Transverse colon (tissue), 4 donors: Measurements from ENCODE around the gene RERE. TPM values are rescaled to one million over a fixed set of nuclear protein-coding genes. Genes with fewer than 3 reads are reported as not detected.

ENCODE experiments used
- DNase-seq: peaks from one replicate; pipeline ENCODE4 v3.0.0-alpha.2; 2019
- H3K27ac ChIP-seq, 4 donors: fragments of 200-600 bp; sonication (generic); 2 replicates each; pipeline ENCODE4 v1.5.1; 2016 to 2018; ENCODE audit warnings: inconsistent platforms in 4 of 4
- H3K27me3 ChIP-seq: fragments of 200-600 bp; sonication (generic); 2 replicates; pipeline ENCODE4 v1.5.1; 2017; ENCODE audit warnings: inconsistent platforms
- H3K36me3 ChIP-seq, 4 donors: fragments of 200-600 bp; sonication (generic); 2 replicates each; pipeline ENCODE4 v1.5.1; 2017 to 2019; ENCODE audit warnings: inconsistent platforms in 4 of 4
- H3K4me1 ChIP-seq, 4 donors: fragments of 200-600 bp; sonication (generic); 2 replicates each; pipeline ENCODE4 v1.5.1; 2017 to 2020; ENCODE audit warnings: inconsistent platforms in 4 of 4
- H3K4me3 ChIP-seq, 4 donors: fragments of 200-600 bp; sonication (generic); 1 replicate in 1 of 4; 2 replicates in 3 of 4; pipeline versions ENCODE4 v1.5.1 to v1.6.1; 2017 to 2019; ENCODE audit warnings: inconsistent platforms in 4 of 4
- H3K9me3 ChIP-seq, 2 donors: fragments of 200-600 bp; sonication (generic); 2 replicates each; pipeline ENCODE4 v1.5.1; 2017 to 2019; ENCODE audit warnings: inconsistent platforms in 2 of 2
- EP300 ChIP-seq: sonication (generic); formaldehyde crosslinking; IDR thresholded peaks from one replicate; pipeline ENCODE4 v1.6.1; 2017; ENCODE audit warnings: antibody characterized with exemption, low read depth
- POLR2A ChIP-seq: fragments of 450-650 bp; IDR thresholded peaks from one replicate; pipeline ENCODE4 v1.6.1; 2016; ENCODE audit warnings: antibody characterized with exemption, mild to moderate bottlenecking, moderate library complexity
- POLR2AphosphoS5 ChIP-seq, 3 donors: sonication (generic); formaldehyde crosslinking; IDR thresholded peaks; one replicate each; pipeline ENCODE4 v1.6.1; 2016; ENCODE audit warnings: antibody characterized with exemption in 3 of 3
- whole genome bisulfite sequencing, 2 donors: methylation state at CpG; one replicate each; pipeline ENCODE4 v1.1.5; 2018; ENCODE audit warnings: low coverage in 1 of 2; 5-methylcytosine and 5-hydroxymethylcytosine counted together
- in situ Hi-C, 4 donors: fragments of 200-750 bp; cut with MboI; loops; one replicate each; pipeline versions ENCODE4 v1.15.0 to v1.15.1; 2017; ENCODE audit warnings: low sequenced_read_pairs in 3 of 4, low pct_ligation_motif_present in 1 of 4, low pct_unique_long_range_greater_than_20kb in 1 of 4
- intact Hi-C: fragments of 100-400 bp; cut with DNase I; formaldehyde crosslinking; loops from one replicate; pipeline ENCODE4 v1.15.1; 2023; ENCODE audit warnings: low total_unique reads
- total RNA-seq, 4 donors: library from RNA; depleted of rRNA; stranded (reverse); fragments of >200 nt; gene quantifications; one replicate each; pipeline ENCODE4 v1.1.0, GENCODE V29; 2016
- TF ChIP-seq, protein P1 (sequence below), 5 experiments: fragments of 200-600 bp in 3 of 5; fragments of 450-650 bp in 2 of 5; sonication (generic) in 3 of 5; IDR thresholded peaks; 1 replicate in 2 of 5; 2 replicates in 3 of 5; pipeline ENCODE4 v1.5.1; 2016 to 2017; ENCODE audit warnings: antibody characterized with exemption in 5 of 5, inconsistent platforms in 3 of 5, mild to moderate bottlenecking in 2 of 5, moderate library complexity in 1 of 5

Gene RERE
- total RNA-seq, 4 donors from 2014 or later: 80.3 to 657 (median 105) TPM

DNA sequence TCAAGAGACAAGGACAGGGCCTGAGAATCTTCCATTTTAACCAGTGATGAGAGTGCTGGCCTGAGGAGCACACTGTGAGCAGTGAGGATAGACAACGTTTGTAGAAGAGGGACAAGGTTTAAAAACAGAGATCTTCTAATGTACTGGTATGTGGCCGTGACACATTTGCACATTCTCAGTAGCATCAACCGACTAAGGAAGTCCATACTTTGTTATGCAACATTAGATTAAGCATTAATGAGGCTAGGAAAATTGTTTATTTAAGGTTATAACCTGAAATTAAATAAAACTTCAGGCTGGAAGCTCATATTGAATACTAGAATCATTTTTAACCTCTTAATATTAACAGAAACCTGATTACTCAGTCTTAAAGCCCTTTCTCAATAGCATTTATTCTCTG, 400.6 kb downstream of the RERE start:
- H3K4me1 ChIP-seq: peaks cover 37 to 99% (median 85%) of the 10 kb centered on the region in 4 donors
- in situ Hi-C loops (no loop called here), intact Hi-C loops (no loop called here)
- TF ChIP-seq POLR2A (no peak), EP300 (no peak), POLR2AphosphoS5 (IDR thresholded peaks at IDR 0.05) (no peak)
- TF ChIP-seq, protein P1, sequence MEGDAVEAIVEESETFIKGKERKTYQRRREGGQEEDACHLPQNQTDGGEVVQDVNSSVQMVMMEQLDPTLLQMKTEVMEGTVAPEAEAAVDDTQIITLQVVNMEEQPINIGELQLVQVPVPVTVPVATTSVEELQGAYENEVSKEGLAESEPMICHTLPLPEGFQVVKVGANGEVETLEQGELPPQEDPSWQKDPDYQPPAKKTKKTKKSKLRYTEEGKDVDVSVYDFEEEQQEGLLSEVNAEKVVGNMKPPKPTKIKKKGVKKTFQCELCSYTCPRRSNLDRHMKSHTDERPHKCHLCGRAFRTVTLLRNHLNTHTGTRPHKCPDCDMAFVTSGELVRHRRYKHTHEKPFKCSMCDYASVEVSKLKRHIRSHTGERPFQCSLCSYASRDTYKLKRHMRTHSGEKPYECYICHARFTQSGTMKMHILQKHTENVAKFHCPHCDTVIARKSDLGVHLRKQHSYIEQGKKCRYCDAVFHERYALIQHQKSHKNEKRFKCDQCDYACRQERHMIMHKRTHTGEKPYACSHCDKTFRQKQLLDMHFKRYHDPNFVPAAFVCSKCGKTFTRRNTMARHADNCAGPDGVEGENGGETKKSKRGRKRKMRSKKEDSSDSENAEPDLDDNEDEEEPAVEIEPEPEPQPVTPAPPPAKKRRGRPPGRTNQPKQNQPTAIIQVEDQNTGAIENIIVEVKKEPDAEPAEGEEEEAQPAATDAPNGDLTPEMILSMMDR (IDR thresholded peaks at IDR 0.05): no peak
- no peak overlapping the region for H3K4me3 ChIP-seq
- no peaks in the 10 kb centered on the region for H3K9me3 ChIP-seq
- 42 to 49% methylated on average over 3 of the region's 3 CpGs for WGBS, 2 donors
- no peaks in the 10 kb centered on the region for H3K36me3 ChIP-seq
- H3K27me3 ChIP-seq: no peaks in the 10 kb centered on the region
- no peak for DNase-seq
- peak overlapping the region; percentile 98 to 100 (median 99) for H3K27ac ChIP-seq

DNA sequence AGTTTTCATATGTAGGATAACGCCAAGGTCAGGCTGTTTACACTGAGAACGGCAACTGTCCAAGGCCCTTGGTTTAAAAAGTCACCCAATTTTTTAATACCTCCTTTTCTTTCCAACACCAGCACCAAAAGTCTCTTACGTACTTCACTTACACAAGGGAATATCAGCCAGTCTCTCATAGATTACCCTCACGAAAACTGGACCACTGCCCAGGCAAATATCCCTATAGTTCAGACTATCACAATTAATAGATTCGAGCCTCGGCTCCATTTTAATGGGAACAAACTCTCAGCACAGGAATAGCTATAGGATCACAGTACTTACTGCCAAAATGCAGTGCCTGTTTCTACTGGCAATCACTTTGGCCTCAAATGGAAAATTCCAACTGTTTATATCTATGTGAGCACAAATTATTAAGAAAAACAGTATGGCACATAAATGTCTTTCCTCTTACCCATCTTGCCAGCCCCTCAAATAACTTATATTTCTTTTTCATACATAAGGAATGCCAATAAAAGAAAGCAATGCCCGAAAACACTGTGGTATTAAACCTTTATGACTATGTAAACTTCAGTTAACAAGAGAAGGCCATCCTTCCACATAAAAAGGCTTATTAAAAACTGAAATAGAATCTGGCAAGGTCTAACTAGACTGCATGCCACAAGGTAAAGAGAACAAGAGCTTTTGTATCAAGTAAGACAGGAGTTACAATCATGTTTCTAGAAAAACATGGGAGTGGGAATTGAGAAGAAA, 401.7 kb downstream of the RERE start:
- 47 to 48% methylated on average over 7 of the region's 7 CpGs for WGBS, 2 donors
- peaks cover 49 to 99% (median 91%) of the 10 kb centered on the region in 4 donors for H3K4me1 ChIP-seq
- intact Hi-C loops (no loop called here), in situ Hi-C loops (no loop called here)
- DNase-seq: no peak
- H3K36me3 ChIP-seq: no peaks in the 10 kb centered on the region
- H3K27me3 ChIP-seq: no peaks in the 10 kb centered on the region
- H3K27ac ChIP-seq: peak overlapping the region; percentile 91 to 99 (median 98)
- H3K4me3 ChIP-seq: no peak overlapping the region
- no peaks in the 10 kb centered on the region for H3K9me3 ChIP-seq
- no peak for TF ChIP-seq POLR2A
- TF ChIP-seq POLR2AphosphoS5 (IDR thresholded peaks at IDR 0.05): no peak
- TF ChIP-seq, protein P1 (IDR thresholded peaks at IDR 0.05): no peak
- no peak for TF ChIP-seq EP300

DNA sequence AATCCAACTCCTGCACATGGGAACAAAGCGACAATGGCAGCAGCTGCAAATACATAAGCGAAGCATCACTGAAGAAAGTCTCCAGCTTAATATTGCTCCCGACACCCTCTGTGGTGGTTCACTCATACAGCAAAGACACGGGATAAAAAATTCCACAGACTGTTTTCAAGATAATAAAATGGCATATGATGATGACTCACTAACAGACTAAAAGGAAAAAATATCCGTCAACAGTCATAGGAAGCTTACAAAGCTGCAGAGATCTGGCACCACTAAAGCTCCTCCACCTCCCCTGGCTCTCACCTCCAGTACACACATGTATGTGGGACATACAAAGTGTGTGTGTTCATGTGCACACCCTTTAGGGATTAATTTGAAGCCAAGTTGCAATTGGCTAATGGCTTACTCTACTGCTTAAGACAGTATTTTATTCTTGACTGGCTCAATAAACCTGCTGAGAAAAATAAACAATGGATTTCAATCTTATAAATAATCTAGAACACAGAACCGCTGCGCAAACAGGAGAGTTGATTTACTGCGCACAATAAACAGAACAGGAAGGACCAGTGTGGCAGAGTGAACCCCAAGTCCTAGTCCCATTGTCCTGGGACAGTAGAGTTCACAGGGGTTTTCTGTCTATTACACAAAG, 405.1 kb downstream of the RERE start:
- Histone ChIP-seq H3K4me3 (no peak overlapping the region), H3K9me3 (no peaks in the 10 kb centered on the region), H3K27ac (peak overlapping the region; percentile 91 to 99 (median 98)), H3K36me3 (no peaks in the 10 kb centered on the region), H3K4me1 (peaks cover 66 to 99% (median 91%) of the 10 kb centered on the region in 4 donors), H3K27me3 (no peaks in the 10 kb centered on the region)
- TF ChIP-seq POLR2AphosphoS5 (IDR thresholded peaks at IDR 0.05) (peak; percentile 44 to 82 (median 56)), POLR2A (no peak), EP300 (peak; percentile 0)
- WGBS, 2 donors: 22 to 26% methylated on average over 3 to 8 of the region's 8 CpGs
- peak; percentile 47 for DNase-seq
- in situ Hi-C loops: no loop called here
- intact Hi-C loops: loop anchor here (5.0 kb wide), 1 partner anchor 40 kb away; no protein-coding TSS in a partner anchor

DNA sequence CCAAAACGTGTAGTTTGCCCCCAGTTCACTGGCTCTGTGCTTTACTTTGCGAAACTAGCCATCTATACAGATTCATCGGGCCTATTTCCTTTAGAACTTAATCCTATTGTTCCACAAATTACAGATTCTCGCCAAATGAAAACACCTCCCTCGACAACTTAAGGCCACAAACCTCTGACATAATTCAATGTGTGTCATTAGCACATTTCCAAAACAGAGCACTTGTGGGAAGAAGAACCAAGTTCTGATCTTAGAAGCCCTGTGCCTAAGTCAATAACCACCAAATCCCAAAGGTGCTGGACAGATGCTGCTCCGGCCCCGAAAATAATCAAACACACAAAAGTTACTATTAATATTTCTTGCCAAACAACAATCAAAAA, 405.6 kb downstream of the RERE start:
- peaks cover 72 to 99% (median 94%) of the 10 kb centered on the region in 4 donors for H3K4me1 ChIP-seq
- H3K9me3 ChIP-seq: no peaks in the 10 kb centered on the region
- DNase-seq: no peak
- in situ Hi-C loops (no loop called here), intact Hi-C loops (loop anchor here (5.0 kb wide), 1 partner anchor 39 kb away; no protein-coding TSS in a partner anchor)
- 41 to 49% methylated on average over 3 to 7 of the region's 7 CpGs for WGBS, 2 donors
- TF ChIP-seq POLR2AphosphoS5 (IDR thresholded peaks at IDR 0.05) (no peak), EP300 (no peak), POLR2A (no peak)
- TF ChIP-seq, protein P1 (IDR thresholded peaks at IDR 0.05): no peak
- H3K36me3 ChIP-seq: no peaks in the 10 kb centered on the region
- no peak overlapping the region for H3K4me3 ChIP-seq
- no peaks in the 10 kb centered on the region for H3K27me3 ChIP-seq
- H3K27ac ChIP-seq: peak overlapping the region; percentile 91 to 99 (median 98)
